H1 (cell line): ENCODE results near the gene PDZD2. TPM values are rescaled to one million over a fixed set of nuclear protein-coding genes. Genes with fewer than 3 reads are reported as not detected.

Source experiments
- CTCF ChIA-PET: fragments of 300-600 bp; sonication (Branson Sonifier 250); formaldehyde crosslinking; loops from one replicate; lab custom pipeline; 2021; ENCODE audit not compliant: partially characterized antibody; lab: Charles Lee
- POLR2A ChIA-PET: fragments of 300-600 bp; sonication (Branson Sonifier 250); formaldehyde crosslinking; loops from one replicate; lab custom pipeline; 2021; ENCODE audit warnings: inconsistent platforms; ENCODE audit not compliant: partially characterized antibody; lab: Charles Lee
- DNase-seq, 2 experiments: peaks; one replicate each; pipeline versions ENCODE4 v3.0.0 to v3.0.0-alpha.2; 2010 to 2022; ENCODE audit warnings: low spot score in 2 of 2, low read depth in 1 of 2, mixed read lengths in 1 of 2
- FAIRE-seq: peaks from 2 replicates; lab custom pipeline; 2011; peaks lifted over from hg19 to GRCh38; lab: Jason Lieb, UNC
- H2AFZ ChIP-seq: 2 replicates; pipeline ENCODE4 v1.8.1; 2012; ENCODE audit warnings: low read length, inconsistent platforms
- H2AK5ac ChIP-seq: 2 replicates; pipeline ENCODE4 v1.6.1; 2013; ENCODE audit warnings: low read depth, low read length
- H2BK120ac ChIP-seq: replicated peaks from 2 replicates; pipeline ENCODE3; 2013; ENCODE audit warnings: low read depth, low read length, inconsistent platforms
- H2BK12ac ChIP-seq: 2 replicates; pipeline ENCODE4 v1.6.1; 2013; ENCODE audit warnings: low read depth, low read length
- H2BK15ac ChIP-seq: 2 replicates; pipeline ENCODE4 v1.6.1; 2013; ENCODE audit warnings: low read length
- H2BK20ac ChIP-seq: 2 replicates; pipeline ENCODE4 v1.6.1; 2013; ENCODE audit warnings: low read length
- H2BK5ac ChIP-seq: 2 replicates; pipeline ENCODE4 v1.6.1; 2013; ENCODE audit warnings: low read depth, low read length
- H3K14ac ChIP-seq: 2 replicates; pipeline ENCODE4 v1.6.1; 2013; ENCODE audit warnings: inconsistent platforms; ENCODE audit not compliant: insufficient read length
- H3K18ac ChIP-seq: 2 replicates; pipeline ENCODE4 v1.6.1; 2013; ENCODE audit warnings: low read length; ENCODE audit errors: extremely low read depth
- H3K23ac ChIP-seq: 2 replicates; pipeline ENCODE4 v1.6.1; 2013; ENCODE audit warnings: inconsistent platforms; ENCODE audit not compliant: insufficient read length
- H3K23me2 ChIP-seq: 2 replicates; pipeline ENCODE4 v1.6.1; 2013; ENCODE audit warnings: low read depth, low read length
- H3K27ac ChIP-seq: 2 replicates; pipeline ENCODE4 v1.6.1; 2011; ENCODE audit warnings: low read depth, low read length, inconsistent platforms
- H3K27me3 ChIP-seq, 4 experiments: replicated peaks in 1 of 4; 1 replicate in 1 of 4; 2 replicates in 3 of 4; pipeline versions ENCODE4 v1.6.1 to v1.8.1; 2011 to 2013; ENCODE audit warnings: low read length in 3 of 4, mild to moderate bottlenecking in 3 of 4, inconsistent platforms in 2 of 4, mixed read lengths in 2 of 4, moderate library complexity in 1 of 4; ENCODE audit not compliant: control insufficient read depth in 3 of 4, insufficient read depth in 3 of 4; ENCODE audit errors: extremely low read depth in 1 of 4
- H3K36me3 ChIP-seq, 4 experiments: 2 replicates each; pipeline versions ENCODE4 v1.6.1 to v1.8.1; 2011 to 2013; ENCODE audit warnings: mild to moderate bottlenecking in 4 of 4, low read length in 3 of 4, moderate library complexity in 2 of 4, control low read depth in 1 of 4, inconsistent platforms in 1 of 4; ENCODE audit not compliant: insufficient read depth in 4 of 4, control insufficient read depth in 2 of 4
- H3K4ac ChIP-seq: replicated peaks from 2 replicates; pipeline ENCODE3; 2013; ENCODE audit warnings: low read length, low read depth, mixed read lengths, inconsistent platforms; ENCODE audit not compliant: insufficient read length
- H3K4me1 ChIP-seq, 4 experiments: replicated peaks in 1 of 4; 1 replicate in 1 of 4; 2 replicates in 3 of 4; pipeline versions ENCODE4 v1.6.1 to v1.8.1; 2011 to 2013; ENCODE audit warnings: low read length in 3 of 4, inconsistent platforms in 2 of 4, mixed read lengths in 1 of 4; ENCODE audit not compliant: insufficient read depth in 4 of 4, control insufficient read depth in 3 of 4
- H3K4me2 ChIP-seq, 2 experiments: 2 replicates each; pipeline versions ENCODE4 v1.6.1 to v1.8.1; 2011 to 2013; ENCODE audit warnings: low read depth in 2 of 2, low read length in 2 of 2, control low read depth in 1 of 2, inconsistent platforms in 1 of 2, mild to moderate bottlenecking in 1 of 2; ENCODE audit not compliant: insufficient read depth in 1 of 2
- H3K4me3 ChIP-seq, 4 experiments: fragments of 200-600, 300-600 bp in 1 of 4; sonication (generic), shearing (Covaris generic), sonication (Bioruptor Twin) in 1 of 4; 2 replicates each; pipeline versions ENCODE4 v1.5.1 to v1.8.1; 2011 to 2016; ENCODE audit warnings: low read length in 4 of 4, low read depth in 3 of 4, control low read depth in 2 of 4, inconsistent platforms in 2 of 4, mild to moderate bottlenecking in 2 of 4, mixed read lengths in 1 of 4, moderate library complexity in 1 of 4; ENCODE audit not compliant: insufficient read depth in 2 of 4; ENCODE audit errors: extremely low read depth in 1 of 4
- H3K56ac ChIP-seq: replicated peaks from 2 replicates; pipeline ENCODE3; 2013; ENCODE audit warnings: low read depth, mild to moderate bottlenecking, mixed read lengths, low read length, inconsistent platforms; ENCODE audit not compliant: insufficient read length
- H3K79me1 ChIP-seq: 2 replicates; pipeline ENCODE4 v1.6.1; 2013; ENCODE audit warnings: low read depth, low read length, control low read depth
- H3K79me2 ChIP-seq, 2 experiments: 2 replicates each; pipeline versions ENCODE4 v1.6.1 to v1.8.1; 2012 to 2013; ENCODE audit warnings: low read length in 2 of 2, mild to moderate bottlenecking in 2 of 2, inconsistent platforms in 1 of 2; ENCODE audit not compliant: insufficient read depth in 2 of 2, control insufficient read depth in 1 of 2
- H3K9ac ChIP-seq, 4 experiments: replicated peaks in 1 of 4; 1 replicate in 1 of 4; 2 replicates in 3 of 4; pipeline versions ENCODE4 v1.6.1 to v1.8.1; 2011 to 2013; ENCODE audit warnings: low read depth in 3 of 4, low read length in 3 of 4, control low read depth in 2 of 4, mild to moderate bottlenecking in 2 of 4, moderate library complexity in 2 of 4, inconsistent platforms in 1 of 4; ENCODE audit errors: extremely low read depth in 1 of 4
- H3K9me3 ChIP-seq, 2 experiments: 2 replicates each; pipeline versions ENCODE4 v1.6.1 to v1.8.1; 2012 to 2013; ENCODE audit warnings: mild to moderate bottlenecking in 2 of 2, moderate library complexity in 2 of 2, control low read depth in 1 of 2, inconsistent platforms in 1 of 2, low read depth in 1 of 2, low read length in 1 of 2, mixed read lengths in 1 of 2; ENCODE audit not compliant: insufficient read depth in 2 of 2
- H4K20me1 ChIP-seq, 2 experiments: replicated peaks in 1 of 2; 2 replicates each; pipeline versions ENCODE3 to v1.8.1; 2011 to 2013; ENCODE audit warnings: inconsistent platforms in 2 of 2, low read length in 2 of 2, mild to moderate bottlenecking in 1 of 2; ENCODE audit not compliant: insufficient read depth in 2 of 2, control insufficient read depth in 1 of 2
- H4K5ac ChIP-seq: 2 replicates; pipeline ENCODE4 v1.6.1; 2013; ENCODE audit warnings: low read length, low read depth, mixed read lengths, inconsistent platforms; ENCODE audit not compliant: insufficient read length
- H4K8ac ChIP-seq: 2 replicates; pipeline ENCODE4 v1.8.0; 2013; ENCODE audit warnings: mild to moderate bottlenecking, moderate library complexity, low read length, inconsistent platforms; ENCODE audit not compliant: insufficient read depth; ENCODE audit errors: extremely low read depth
- H4K91ac ChIP-seq: replicated peaks from 2 replicates; pipeline ENCODE3; 2013; ENCODE audit warnings: low read length, mixed read lengths, inconsistent platforms; ENCODE audit not compliant: insufficient read length
- CEBPB ChIP-seq: IDR thresholded peaks from 2 replicates; pipeline ENCODE4 v1.6.1; 2012; ENCODE audit warnings: low read depth, low read length
- CHD1 ChIP-seq: IDR thresholded peaks from 2 replicates; pipeline ENCODE4 v1.6.1; 2012; ENCODE audit warnings: low read depth, low read length, improper control_type of control experiment
- CREB1 ChIP-seq: IDR thresholded peaks from 2 replicates; pipeline ENCODE4 v1.6.1; 2012; ENCODE audit warnings: inconsistent platforms
- CTCF ChIP-seq, 3 experiments: IDR thresholded peaks; 1 replicate in 2 of 3; 2 replicates in 1 of 3; pipeline versions ENCODE4 v1.5.1 to v1.6.1; 2011; ENCODE audit warnings: low read length in 3 of 3, mild to moderate bottlenecking in 3 of 3, inconsistent platforms in 2 of 3, low read depth in 1 of 3, moderate library complexity in 1 of 3; ENCODE audit not compliant: insufficient read depth in 1 of 3; ENCODE audit errors: control extremely low read depth in 1 of 3
- EZH2 ChIP-seq: fragments of 200-600 bp; sonication (generic); IDR thresholded peaks from 2 replicates; pipeline ENCODE4 v1.7.1; 2012; ENCODE audit warnings: low read depth, mild to moderate bottlenecking, moderate library complexity, low read length, inconsistent platforms; ENCODE audit not compliant: severe bottlenecking
- GABPA ChIP-seq: IDR thresholded peaks from 2 replicates; pipeline ENCODE4 v1.6.1; 2011; ENCODE audit warnings: mild to moderate bottlenecking, low read length, moderate library complexity, borderline replicate concordance; ENCODE audit not compliant: insufficient read depth
- KDM5A ChIP-seq: fragments of 200-600 bp; IDR thresholded peaks from 2 replicates; pipeline ENCODE4 v1.7.1; 2012; ENCODE audit warnings: mild to moderate bottlenecking, low read length, inconsistent platforms, mixed read lengths
- SIN3A ChIP-seq, 2 experiments: IDR thresholded peaks in 1 of 2; conservative IDR thresholded peaks in 1 of 2; 2 replicates each; pipeline ENCODE4 v1.6.1; 2011 to 2012; ENCODE audit warnings: low read length in 2 of 2, improper control_type of control experiment in 1 of 2, low read depth in 1 of 2, mild to moderate bottlenecking in 1 of 2
- SP2 ChIP-seq: IDR thresholded peaks from 2 replicates; pipeline ENCODE4 v1.6.1; 2012; ENCODE audit warnings: mild to moderate bottlenecking, low read length, inconsistent platforms
- YY1 ChIP-seq: IDR thresholded peaks from 2 replicates; pipeline ENCODE4 v1.6.1; 2011; ENCODE audit warnings: low read depth, mild to moderate bottlenecking, low read length
- WGBS, 2 experiments: shearing (Covaris generic) in 1 of 2; methylation state at CpG; one replicate each; pipeline versions ENCODE4 v1.1.6 to v1.1.7; 2013 to 2015; ENCODE audit warnings: low lambda C conversion rate in 2 of 2, mixed read lengths in 2 of 2, inconsistent platforms in 1 of 2, low coverage in 1 of 2, missing lambda C conversion rate in 1 of 2; ENCODE audit not compliant: insufficient replicate concordance in 2 of 2, insufficient coverage in 1 of 2, insufficient read length in 1 of 2; ENCODE audit errors: extremely low coverage in 1 of 2, missing lambda C conversion rate in 1 of 2; 5-methylcytosine and 5-hydroxymethylcytosine counted together
- polyA plus RNA-seq, 7 experiments: library from polyadenylated mRNA; depleted of rRNA in 3 of 7; stranded (reverse) in 5 of 7; unstranded in 2 of 7; fragments of >200 nt in 5 of 7; fragments of 200-250 nt in 2 of 7; gene quantifications; 1 replicate in 5 of 7; 2 replicates in 1 of 7; 4 replicates in 1 of 7; pipeline versions ENCODE4 v1.2.1 to v1.2.3, GENCODE V29; 2011 to 2013; ENCODE audit warnings: missing spikeins in 2 of 7, mixed read lengths in 2 of 7
- total RNA-seq: library from RNA; stranded (reverse); fragmentation: NEBNext Ultra II Directional; extraction: Animal tissue kit (Norgen Biotek cat#: 25700); gene quantifications from 2 replicates; pipeline ENCODE4 v1.2.1, GENCODE V29; 2021
- TF ChIP-seq, protein P1 (sequence below): IDR thresholded peaks from 2 replicates; pipeline ENCODE4 v1.6.1; 2012; ENCODE audit warnings: inconsistent platforms

PDZD2 gene
- total and polyA plus RNA-seq, 2 of the 8 experiments (the other 6 are each of a cell fraction or from before 2014, with no cell fraction given): 1.2 to 6.8 TPM

- no peaks in the 10 kb centered on the region for H3K79me2 ChIP-seq
- CTCF ChIA-PET: interaction anchor here (0.6 to 4.3 kb wide), 9 partner anchors 13 to 246 kb away, joined by 3 to 28 read pairs (median 6); no protein-coding TSS in a partner anchor
- no peak overlapping the region for H3K18ac ChIP-seq
- H2AK5ac ChIP-seq: no peak overlapping the region
- H2BK20ac ChIP-seq: no peak overlapping the region
- no peak overlapping the region for H3K4ac ChIP-seq
- DNase-seq: no peak
- H3K23ac ChIP-seq: no peak overlapping the region
- H2AFZ ChIP-seq: no peak overlapping the region
- no peaks in the 10 kb centered on the region for H3K23me2 ChIP-seq
- no peak overlapping the region for H3K14ac ChIP-seq
- POLR2A ChIA-PET: no interaction called here
- H4K5ac ChIP-seq: no peak overlapping the region
- no peak overlapping the region for H3K9ac ChIP-seq
- no peak for FAIRE-seq
- H3K9me3 ChIP-seq: no peaks in the 10 kb centered on the region
- no peak overlapping the region for H4K8ac ChIP-seq
- H3K79me1 ChIP-seq: no peaks in the 10 kb centered on the region
- H3K4me1 ChIP-seq: no peaks in the 10 kb centered on the region
- H3K27ac ChIP-seq: no peak overlapping the region
- H3K56ac ChIP-seq: no peak overlapping the region
- WGBS, 2 experiments: 92% methylated on average over 7 of the region's 7 CpGs; no CpG with 5 or more reads in 1 of the 2 experiments
- H4K20me1 ChIP-seq: no peaks in the 10 kb centered on the region
- no peaks in the 10 kb centered on the region for H3K27me3 ChIP-seq
- H4K91ac ChIP-seq: no peak overlapping the region
- no peak overlapping the region for H2BK5ac ChIP-seq
- H3K4me3 ChIP-seq: no peak overlapping the region
- no peak overlapping the region for H2BK15ac ChIP-seq
- no peaks in the 10 kb centered on the region; a peak in 2 of 8 replicates for H3K36me3 ChIP-seq
- H2BK12ac ChIP-seq: no peak overlapping the region
- no peak overlapping the region for H2BK120ac ChIP-seq
- no peak overlapping the region for H3K4me2 ChIP-seq
- TF ChIP-seq EZH2 (no peak), SIN3A (conservative IDR thresholded peaks at IDR 0.05 in 1 of 2, IDR thresholded peaks at IDR 0.05 in 1 of 2; ENCODE audit: low read depth in 1 of 2, low read length in 2 of 2) (no peak), CREB1 (no peak), YY1 (no peak), CTCF (IDR thresholded peaks at IDR 0.05; ENCODE audit: control extremely low read depth in 1 of 3, insufficient read depth in 1 of 3, low read depth in 1 of 3, low read length in 3 of 3) (no peak), GABPA (no peak), CEBPB (no peak), SP2 (no peak), CHD1 (no peak), KDM5A (no peak)
- TF ChIP-seq, protein P1, sequence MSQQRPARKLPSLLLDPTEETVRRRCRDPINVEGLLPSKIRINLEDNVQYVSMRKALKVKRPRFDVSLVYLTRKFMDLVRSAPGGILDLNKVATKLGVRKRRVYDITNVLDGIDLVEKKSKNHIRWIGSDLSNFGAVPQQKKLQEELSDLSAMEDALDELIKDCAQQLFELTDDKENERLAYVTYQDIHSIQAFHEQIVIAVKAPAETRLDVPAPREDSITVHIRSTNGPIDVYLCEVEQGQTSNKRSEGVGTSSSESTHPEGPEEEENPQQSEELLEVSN: no peak
Measured at GRCh38 chr5:32071351-32071944, 432.5 kb downstream of the PDZD2 start.
